SH-SY5Y (cell line): ENCODE measurements around the gene PI4KA.

Experiments used
- GATA2 ChIP-seq: IDR thresholded peaks from 2 replicates; pipeline ENCODE4 v1.6.1; 2011; ENCODE audit warnings: mild to moderate bottlenecking, low read depth, low read length
- GATA3 ChIP-seq: IDR thresholded peaks from 2 replicates; pipeline ENCODE4 v1.6.1; 2011; ENCODE audit warnings: low read depth, mild to moderate bottlenecking, low read length, moderate library complexity

- TF ChIP-seq GATA2 (no peak), GATA3 (no peak)
Observed at GRCh38 chr22:20818471-20818870, 40.1 kb downstream of the PI4KA start.
